AG04450 (cell line): ENCODE results near the gene CASQ1. TPM values are rescaled to one million over a fixed set of nuclear protein-coding genes. Genes with fewer than 3 reads are reported as not detected.
A peak's percentile ranks its signal among the peaks of the same experiment; 100 is the strongest.

Experiments used
- CTCF ChIA-PET: fragments of 300-600, 350-600 bp; formaldehyde crosslinking; extraction: SDS; loops from one replicate; lab custom pipeline; 2022; ENCODE audit warnings: antibody characterized with exemption, inconsistent platforms; lab: Charles Lee
- POLR2A ChIA-PET: fragments of 350-600 bp; formaldehyde crosslinking; extraction: SDS; loops from one replicate; lab custom pipeline; 2021; ENCODE audit warnings: antibody characterized with exemption, inconsistent platforms; lab: Yijun Ruan, JAX
- DNase-seq: peaks from one replicate; pipeline ENCODE4 v3.0.0-alpha.2; 2011; ENCODE audit warnings: low read depth, low spot score
- H3K27ac ChIP-seq: one replicate; pipeline ENCODE4 v1.5.1; 2012; ENCODE audit warnings: low read depth, low read length, control low read depth
- H3K27me3 ChIP-seq: one replicate; pipeline ENCODE4 v1.6.0; 2012; ENCODE audit warnings: low read length; ENCODE audit not compliant: control insufficient read depth, insufficient read depth
- H3K4me3 ChIP-seq: 2 replicates; pipeline ENCODE4 v1.5.1; 2011; ENCODE audit warnings: mild to moderate bottlenecking, low read depth, low read length, control low read depth
- H3K9me3 ChIP-seq: 2 replicates; pipeline ENCODE4 v1.5.1; 2012; ENCODE audit warnings: low read length; ENCODE audit not compliant: control insufficient read depth, insufficient read depth
- CTCF ChIP-seq: IDR thresholded peaks from 2 replicates; pipeline ENCODE4 v1.5.1; 2011; ENCODE audit warnings: low read depth, low read length, control low read depth, inconsistent platforms
- polyA plus RNA-seq: library from polyadenylated mRNA; depleted of rRNA; stranded (reverse); fragments of >200 nt; gene quantifications from 2 replicates; pipeline ENCODE4 v1.2.3, GENCODE V29; 2011

Gene CASQ1
- polyA plus RNA-seq, 1 experiment = 0.17 TPM

DNA sequence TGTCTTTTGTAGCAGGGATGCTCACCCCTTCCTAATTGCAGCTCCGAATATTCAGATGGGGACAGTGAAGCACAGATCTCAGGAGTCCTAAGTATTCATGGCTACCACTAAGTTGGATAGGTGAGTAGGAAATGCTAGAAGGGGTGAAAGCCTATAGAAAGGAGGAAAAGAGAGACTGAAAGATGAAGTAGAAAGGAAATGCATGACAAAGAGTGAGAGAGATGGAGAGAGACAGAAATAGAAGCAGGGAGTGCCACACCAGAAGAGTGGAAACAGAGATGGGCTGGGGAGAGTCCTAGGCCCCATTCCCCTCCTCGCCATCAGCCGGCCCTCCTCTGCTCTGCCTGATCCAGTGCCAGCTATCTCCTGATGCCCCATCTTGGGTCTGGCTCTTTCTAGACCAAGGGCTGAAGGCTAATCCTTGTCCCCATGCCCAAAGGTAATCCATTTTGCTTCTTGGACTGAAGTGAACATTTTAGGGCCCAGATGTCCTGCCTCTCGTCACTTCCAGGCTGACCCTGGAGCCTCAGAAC lies 16.8 kb downstream of the CASQ1 start:
- Histone ChIP-seq H3K9me3 (peaks cover 2% of the 10 kb centered on the region; the same call in 1 of the 2 replicates), H3K27ac (peak overlapping the region; percentile 75), H3K4me3 (peak overlapping the region; percentile 95), H3K27me3 (no peaks in the 10 kb centered on the region)
- ChIA-PET POLR2A (interaction anchor here (0.8 to 1.0 kb wide), 2 partner anchors 12 to 55 kb away, joined by 3 read pairs; partner anchors contain the start of gene DCAF8), CTCF (interaction anchor here (0.6 to 9.2 kb wide), 5 partner anchors 12 to 45 kb away, joined by 3 to 130 read pairs (median 11); no protein-coding TSS in a partner anchor)
- TF ChIP-seq CTCF = no peak
- DNase-seq = no peak

DNA sequence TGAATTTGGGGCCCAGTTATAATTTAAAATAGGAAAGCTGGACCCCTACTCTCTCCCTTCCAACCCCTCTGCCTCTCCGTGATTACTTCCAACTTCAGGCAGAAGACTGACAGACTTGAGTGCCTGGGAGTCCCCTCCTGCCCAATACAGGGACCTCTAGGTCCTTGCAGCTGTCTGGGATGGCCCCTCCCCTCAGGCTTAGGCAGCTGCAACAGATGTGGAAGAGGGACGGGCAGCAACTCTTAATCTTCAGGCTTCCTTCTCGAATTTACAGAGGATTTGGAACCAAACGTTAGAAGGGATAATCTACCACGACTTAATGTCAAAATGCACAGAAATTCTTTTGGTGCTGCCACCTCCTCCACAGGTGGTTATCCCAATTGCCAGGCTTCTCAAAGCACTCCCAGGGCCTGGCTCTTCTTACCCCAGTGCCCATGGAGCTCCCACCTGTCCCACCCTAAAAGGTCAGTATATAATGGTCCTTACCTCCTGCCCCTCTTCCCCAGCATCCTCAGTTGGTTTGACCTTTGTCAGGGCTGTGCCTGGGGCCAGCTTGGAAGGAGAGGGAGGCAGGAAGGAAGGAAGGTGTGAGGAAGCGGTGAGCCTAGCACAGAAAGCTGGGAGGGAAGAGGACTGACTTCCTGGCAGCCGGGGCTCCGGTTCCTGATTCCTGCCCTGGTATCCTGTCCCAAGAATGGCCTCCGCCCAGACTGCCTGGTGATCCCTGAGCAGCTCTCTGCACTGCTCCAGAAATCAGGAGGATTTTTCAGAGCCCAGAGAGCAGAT lies 17.6 kb downstream of the CASQ1 start:
- TF ChIP-seq CTCF = no peak
- Histone ChIP-seq H3K9me3 (peaks cover 2% of the 10 kb centered on the region; the same call in 1 of the 2 replicates), H3K27me3 (no peaks in the 10 kb centered on the region), H3K27ac (peak overlapping the region; percentile 31), H3K4me3 (no peak overlapping the region; the same call in 1 of the 2 replicates)
- ChIA-PET CTCF (interaction anchor here (2.1 to 9.2 kb wide), 3 partner anchors 11 to 44 kb away, joined by 11 to 130 read pairs (median 22); no protein-coding TSS in a partner anchor), POLR2A (interaction anchor here (0.9 kb wide), 1 partner anchor 11 kb away, joined by 3 read pairs; no protein-coding TSS in a partner anchor)
- no peak for DNase-seq

DNA sequence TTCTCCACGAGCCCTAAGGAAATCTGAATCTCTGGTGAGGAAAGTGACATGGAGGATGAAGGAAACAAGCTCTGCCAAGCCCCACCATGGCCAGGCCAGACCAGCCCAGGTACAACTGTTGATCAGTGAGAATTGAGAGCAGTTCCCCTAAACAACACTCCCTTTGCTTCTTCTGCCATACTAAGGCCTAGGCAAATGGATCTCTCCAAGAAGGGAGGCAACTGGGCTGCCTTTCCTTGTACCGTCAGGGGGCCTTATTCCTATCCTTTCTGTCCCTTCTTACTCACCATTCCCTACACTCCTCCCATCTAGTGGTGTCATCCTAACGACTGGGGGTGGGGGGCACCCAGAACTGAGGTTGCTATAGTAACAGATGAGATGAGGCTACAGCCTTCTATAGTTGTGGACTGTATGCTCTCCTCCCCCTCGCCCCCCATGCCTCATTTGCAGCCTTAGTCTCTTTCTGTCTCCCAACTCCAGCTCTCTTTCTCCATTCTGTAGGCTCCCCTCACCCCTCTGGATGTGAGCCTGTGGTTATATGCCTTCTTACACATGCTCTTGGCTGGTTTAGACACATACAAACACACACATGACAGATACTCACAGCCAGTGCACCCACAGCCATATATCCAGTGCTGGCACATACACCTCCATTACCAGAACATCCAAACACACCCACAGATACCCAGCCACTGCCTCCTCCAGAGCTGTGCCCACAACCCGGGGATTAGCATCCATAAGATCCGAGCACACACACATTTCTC lies 18.4 kb downstream of the CASQ1 start:
- peak overlapping the region; percentile 11 for H3K4me3 ChIP-seq
- H3K27ac ChIP-seq = peak overlapping the region; percentile 31
- CTCF ChIA-PET = interaction anchor here (2.1 to 9.2 kb wide), 3 partner anchors 11 to 43 kb away, joined by 11 to 130 read pairs (median 22); no protein-coding TSS in a partner anchor
- peaks cover 2% of the 10 kb centered on the region; the same call in 1 of the 2 replicates for H3K9me3 ChIP-seq
- TF ChIP-seq CTCF = no peak
- POLR2A ChIA-PET = interaction anchor here (0.9 to 1.1 kb wide), 2 partner anchors 10 kb away, joined by 3 to 4 read pairs; no protein-coding TSS in a partner anchor
- H3K27me3 ChIP-seq = no peaks in the 10 kb centered on the region
- DNase-seq = no peak

DNA sequence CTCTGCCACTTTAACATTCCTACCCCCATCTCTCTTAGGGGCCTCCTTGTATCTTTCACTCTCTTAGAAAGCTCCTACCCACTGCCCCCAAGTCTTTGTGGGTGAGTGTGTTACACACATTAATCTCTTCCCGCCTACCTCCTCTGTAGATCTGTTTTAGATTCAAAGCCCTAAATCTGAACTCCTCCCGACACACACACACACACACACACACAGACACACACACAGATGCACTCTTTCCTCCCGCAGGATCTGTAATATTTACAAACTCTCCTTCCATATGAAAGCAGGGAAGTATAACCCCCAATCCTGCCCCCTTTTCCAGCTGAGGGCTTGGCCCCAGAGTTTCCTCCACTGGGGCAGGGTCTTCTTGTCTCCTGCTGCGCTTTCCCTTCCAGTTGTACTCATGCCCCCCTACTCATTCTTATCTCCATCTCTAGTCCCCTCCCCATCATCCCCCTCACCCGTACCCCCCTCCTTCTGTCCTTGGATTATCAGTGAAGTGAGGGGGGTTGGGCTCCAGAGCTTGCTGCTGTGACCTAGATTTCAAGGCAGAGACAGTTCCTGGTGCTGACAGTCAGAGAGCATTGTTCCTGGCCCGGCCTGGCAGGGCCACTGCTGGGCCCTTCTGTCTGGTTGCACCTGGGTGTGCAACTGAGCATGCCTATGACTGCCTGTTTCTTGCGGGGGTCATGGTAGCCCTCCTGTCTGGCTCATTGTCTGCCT lies 19.1 kb downstream of the CASQ1 start:
- CTCF ChIA-PET = interaction anchor here (2.4 to 9.2 kb wide), 3 partner anchors 10 to 17 kb away, joined by 18 to 130 read pairs (median 22); no protein-coding TSS in a partner anchor
- H3K27ac ChIP-seq = peak overlapping the region; percentile 21
- no peak for TF ChIP-seq CTCF

More for the DNA sequence above, 19.1 kb downstream of the CASQ1 start:
- H3K4me3 ChIP-seq = peak overlapping the region; percentile 11; the same call in 1 of the 2 replicates
- no peak for DNase-seq
- peaks cover 2% of the 10 kb centered on the region; the same call in 1 of the 2 replicates for H3K9me3 ChIP-seq
- POLR2A ChIA-PET = interaction anchor here (1.1 kb wide), 1 partner anchor 9 kb away, joined by 4 read pairs; no protein-coding TSS in a partner anchor
- no peaks in the 10 kb centered on the region for H3K27me3 ChIP-seq
